GM19455 (cell line): ENCODE measurements around the gene UVRAG.

ENCODE experiments used
- ATAC-seq: cut with Tn5 transposase; IDR thresholded peaks from one replicate; pipeline ENCODE4 v1.9.1; 2021; ENCODE audit not compliant: unreplicated experiment

Gene UVRAG

GRCh38 chr11:76131671-76132631 lies 316.9 kb downstream of the UVRAG start:
- ATAC-seq, result no peak

GRCh38 chr11:76134239-76134638 lies 319.2 kb downstream of the UVRAG start:
- no peak for ATAC-seq

- no peak for ATAC-seq
Observed at GRCh38 chr11:76135491-76135890, 320.5 kb downstream of the UVRAG start.

GRCh38 chr11:76139314-76139713 lies 324.3 kb downstream of the UVRAG start:
- no peak for ATAC-seq

- ATAC-seq, result no peak
Observed at GRCh38 chr11:76140912-76141574, 326.0 kb downstream of the UVRAG start.

GRCh38 chr11:76141901-76142588 lies 327.0 kb downstream of the UVRAG start:
- ATAC-seq, result no peak

- ATAC-seq, result no peak
Observed at GRCh38 chr11:76143274-76143673, 328.3 kb downstream of the UVRAG start.

GRCh38 chr11:76147106-76147740 lies 332.2 kb downstream of the UVRAG start:
- no peak for ATAC-seq

- ATAC-seq, result no peak
Observed at GRCh38 chr11:76148231-76148630, 333.2 kb downstream of the UVRAG start.

- ATAC-seq, result no peak
Observed at GRCh38 chr11:76148941-76149613, 334.1 kb downstream of the UVRAG start.

- ATAC-seq, result no peak
Observed at GRCh38 chr11:76149713-76150112, 334.7 kb downstream of the UVRAG start.

- no peak for ATAC-seq
Observed at GRCh38 chr11:76150141-76150540, 335.1 kb downstream of the UVRAG start.

- no peak for ATAC-seq
Observed at GRCh38 chr11:76151556-76152085, 336.6 kb downstream of the UVRAG start.

GRCh38 chr11:76152086-76152681 lies 337.2 kb downstream of the UVRAG start:
- peak; percentile 82 for ATAC-seq

- peak; percentile 52 for ATAC-seq
Observed at GRCh38 chr11:76152741-76153570, 337.9 kb downstream of the UVRAG start.

- no peak for ATAC-seq
Observed at GRCh38 chr11:76153571-76153923, 338.5 kb downstream of the UVRAG start.

GRCh38 chr11:76155500-76156227 lies 340.7 kb downstream of the UVRAG start:
- ATAC-seq, result no peak

- ATAC-seq, result no peak
Observed at GRCh38 chr11:76156971-76157427, 342.0 kb downstream of the UVRAG start.
